ENCODE data around the gene COL4A2.

Gene COL4A2

GRCh38 chr13:110440946-110441731, 134.1 kb downstream of the COL4A2 start:
- Histone ChIP-seq H3K27ac (peak overlapping the region in 1 of 2 donors; percentile 57), H3K4me3 (no peak overlapping the region)
- peak; percentile 63 for DNase-seq (ENCODE audit: low spot score)
- no peak for TF ChIP-seq CTCF (IDR thresholded peaks at IDR 0.05)

- Histone ChIP-seq H3K27ac (peak overlapping the region; percentile 82 to 87), H3K4me3 (no peak overlapping the region)
- DNase-seq (ENCODE audit: low spot score), result peak; percentile 56
- TF ChIP-seq CTCF (IDR thresholded peaks at IDR 0.05), result no peak
Observed at GRCh38 chr13:110442930-110443621, 136.0 kb downstream of the COL4A2 start.

GRCh38 chr13:110443622-110444225, 136.6 kb downstream of the COL4A2 start:
- Histone ChIP-seq H3K27ac (peak overlapping the region; percentile 82 to 87), H3K4me3 (no peak overlapping the region)
- DNase-seq (ENCODE audit: low spot score), result peak; percentile 75
- TF ChIP-seq CTCF (IDR thresholded peaks at IDR 0.05), result no peak

- H3K27ac ChIP-seq, result peak overlapping the region; percentile 82 to 87
- DNase-seq (ENCODE audit: low spot score), result no peak
- TF ChIP-seq CTCF (IDR thresholded peaks at IDR 0.05), result peak; percentile 15
- no peak overlapping the region for H3K4me3 ChIP-seq
Observed at GRCh38 chr13:110444226-110444653, 137.2 kb downstream of the COL4A2 start.

- Histone ChIP-seq H3K4me3 (no peak overlapping the region), H3K27ac (peak overlapping the region in 1 of 2 donors; percentile 15)
- peak; percentile 41 for DNase-seq (ENCODE audit: low spot score)
- no peak for TF ChIP-seq CTCF (IDR thresholded peaks at IDR 0.05)
Observed at GRCh38 chr13:110445183-110445582, 138.1 kb downstream of the COL4A2 start.

- TF ChIP-seq CTCF (IDR thresholded peaks at IDR 0.05), result no peak
- peak; percentile 69 for DNase-seq (ENCODE audit: low spot score)
- no peak overlapping the region for H3K4me3 ChIP-seq
- peak overlapping the region; percentile 15 to 63 for H3K27ac ChIP-seq
Observed at GRCh38 chr13:110445722-110446574, 138.9 kb downstream of the COL4A2 start.

Data from coronary artery (tissue), 2 donors.